OCI-LY3 (cell line): ENCODE measurements around the gene FAR1.

Source experiments
- H2AFZ ChIP-seq: fragments of 200-600, 300-600 bp; shearing (Covaris generic); 2 replicates; pipeline ENCODE4 v1.6.0; 2014; ENCODE audit warnings: antibody characterized with exemption, low read depth, low read length
- H3K27ac ChIP-seq: fragments of 200-600, 300-600 bp; sonication (generic); 2 replicates; pipeline ENCODE4 v1.5.1; 2014; ENCODE audit warnings: mild to moderate bottlenecking, low read length, moderate library complexity, mixed read lengths
- H3K27me3 ChIP-seq: fragments of 200-600, 300-600 bp; sonication (generic); 2 replicates; pipeline ENCODE4 v1.6.1; 2014; ENCODE audit warnings: low read depth, low read length, mixed read lengths
- H3K36me3 ChIP-seq: fragments of 200-600, 300-600 bp; sonication (generic); replicated peaks from 2 replicates; pipeline ENCODE3; 2014; ENCODE audit warnings: low read depth, low read length, mixed read lengths
- H3K4me1 ChIP-seq: fragments of 300-600, 200-600 bp; sonication (generic); 2 replicates; pipeline ENCODE4 v1.6.1; 2014; ENCODE audit warnings: low read length, mixed read lengths
- H3K4me2 ChIP-seq: fragments of 200-600, 300-600 bp; sonication (generic); 2 replicates; pipeline ENCODE4 v1.6.1; 2014; ENCODE audit warnings: low read length, mixed read lengths
- H3K4me3 ChIP-seq: fragments of 300-600, 200-600 bp; sonication (generic); 2 replicates; pipeline ENCODE4 v1.5.1; 2014; ENCODE audit warnings: antibody characterized with exemption, mild to moderate bottlenecking, low read length, moderate library complexity
- H3K79me2 ChIP-seq: fragments of 300-600, 200-600 bp; shearing (Covaris generic); 2 replicates; pipeline ENCODE4 v1.6.1; 2014; ENCODE audit warnings: mild to moderate bottlenecking, low read length, mixed read lengths
- H3K9ac ChIP-seq: fragments of 300-600, 200-600 bp; shearing (Covaris generic); 2 replicates; pipeline ENCODE4 v1.6.0; 2014; ENCODE audit warnings: mild to moderate bottlenecking, low read length, moderate library complexity
- H3K9me3 ChIP-seq: fragments of 200-600, 300-600 bp; shearing (Covaris generic); 2 replicates; pipeline ENCODE4 v1.6.1; 2014; ENCODE audit warnings: low read length, mixed read lengths; ENCODE audit not compliant: insufficient read depth
- H4K20me1 ChIP-seq: fragments of 200-600, 300-600 bp; sonication (generic); 2 replicates; pipeline ENCODE4 v1.6.1; 2016; ENCODE audit warnings: low read length, mixed read lengths; ENCODE audit not compliant: insufficient read depth
- EZH2phosphoT487 ChIP-seq: fragments of 200-600 bp; shearing (Covaris generic); IDR thresholded peaks from 2 replicates; pipeline ENCODE4 v1.6.1; 2018; ENCODE audit warnings: antibody characterized with exemption, mixed run types, low read depth
- TF ChIP-seq, protein P1 (sequence below): fragments of 200-600, 300-600 bp; sonication (generic); IDR thresholded peaks from 2 replicates; pipeline ENCODE4 v1.5.1; 2014; ENCODE audit warnings: antibody characterized with exemption, low read length, low read depth

Gene FAR1

DNA sequence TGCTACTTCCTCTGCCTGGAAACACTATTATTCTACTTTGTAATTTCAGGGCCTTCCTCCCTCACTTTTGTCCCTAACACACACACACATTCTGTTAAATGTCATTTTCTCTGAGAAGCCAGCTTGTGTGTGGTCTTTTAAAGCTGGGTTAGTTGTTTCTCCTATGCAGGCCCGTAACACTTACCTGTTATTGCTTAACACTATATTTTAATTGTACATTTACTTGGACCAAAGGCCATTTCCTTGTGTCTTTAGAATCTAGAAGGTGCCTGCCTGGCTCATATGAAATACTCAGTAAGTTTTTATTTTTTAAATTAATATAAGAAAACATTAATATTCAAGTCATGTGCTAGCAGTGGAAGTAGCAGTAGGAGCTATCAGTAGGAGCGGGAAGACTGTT, 30.6 kb downstream of the FAR1 start:
- Histone ChIP-seq H3K27me3 (no peaks in the 10 kb centered on the region), H3K9me3 (no peaks in the 10 kb centered on the region), H3K36me3 (peaks cover 24% of the 10 kb centered on the region), H4K20me1 (peaks cover 6% of the 10 kb centered on the region), H3K9ac (no peak overlapping the region), H3K4me2 (no peak overlapping the region), H3K79me2 (peaks cover 14% of the 10 kb centered on the region), H3K4me3 (no peak overlapping the region), H3K4me1 (no peaks in the 10 kb centered on the region), H3K27ac (no peak overlapping the region), H2AFZ (no peak overlapping the region)
- TF ChIP-seq EZH2phosphoT487, result no peak
- TF ChIP-seq, protein P1, sequence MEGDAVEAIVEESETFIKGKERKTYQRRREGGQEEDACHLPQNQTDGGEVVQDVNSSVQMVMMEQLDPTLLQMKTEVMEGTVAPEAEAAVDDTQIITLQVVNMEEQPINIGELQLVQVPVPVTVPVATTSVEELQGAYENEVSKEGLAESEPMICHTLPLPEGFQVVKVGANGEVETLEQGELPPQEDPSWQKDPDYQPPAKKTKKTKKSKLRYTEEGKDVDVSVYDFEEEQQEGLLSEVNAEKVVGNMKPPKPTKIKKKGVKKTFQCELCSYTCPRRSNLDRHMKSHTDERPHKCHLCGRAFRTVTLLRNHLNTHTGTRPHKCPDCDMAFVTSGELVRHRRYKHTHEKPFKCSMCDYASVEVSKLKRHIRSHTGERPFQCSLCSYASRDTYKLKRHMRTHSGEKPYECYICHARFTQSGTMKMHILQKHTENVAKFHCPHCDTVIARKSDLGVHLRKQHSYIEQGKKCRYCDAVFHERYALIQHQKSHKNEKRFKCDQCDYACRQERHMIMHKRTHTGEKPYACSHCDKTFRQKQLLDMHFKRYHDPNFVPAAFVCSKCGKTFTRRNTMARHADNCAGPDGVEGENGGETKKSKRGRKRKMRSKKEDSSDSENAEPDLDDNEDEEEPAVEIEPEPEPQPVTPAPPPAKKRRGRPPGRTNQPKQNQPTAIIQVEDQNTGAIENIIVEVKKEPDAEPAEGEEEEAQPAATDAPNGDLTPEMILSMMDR, result no peak

DNA sequence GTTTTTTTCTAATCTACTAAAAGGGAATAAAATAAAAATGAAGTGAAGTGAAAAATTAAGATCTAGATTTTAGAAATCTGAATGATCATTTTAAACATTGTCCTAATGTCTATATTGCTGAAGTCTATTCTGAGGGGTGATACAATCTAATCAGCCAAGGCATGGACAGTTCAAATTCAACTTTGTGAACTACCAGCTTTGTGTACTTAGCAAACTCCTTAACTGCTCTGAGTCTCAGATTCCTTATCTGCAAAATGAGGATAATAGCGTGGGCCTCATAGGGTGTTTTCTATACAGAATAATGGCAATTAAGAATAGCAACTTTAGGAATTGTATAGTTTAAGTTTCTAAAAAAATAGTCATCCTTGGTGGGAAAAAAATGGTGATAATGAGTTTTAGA, 31.4 kb downstream of the FAR1 start:
- peaks cover 24% of the 10 kb centered on the region for H3K36me3 ChIP-seq
- H3K9ac ChIP-seq, result no peak overlapping the region

DNA sequence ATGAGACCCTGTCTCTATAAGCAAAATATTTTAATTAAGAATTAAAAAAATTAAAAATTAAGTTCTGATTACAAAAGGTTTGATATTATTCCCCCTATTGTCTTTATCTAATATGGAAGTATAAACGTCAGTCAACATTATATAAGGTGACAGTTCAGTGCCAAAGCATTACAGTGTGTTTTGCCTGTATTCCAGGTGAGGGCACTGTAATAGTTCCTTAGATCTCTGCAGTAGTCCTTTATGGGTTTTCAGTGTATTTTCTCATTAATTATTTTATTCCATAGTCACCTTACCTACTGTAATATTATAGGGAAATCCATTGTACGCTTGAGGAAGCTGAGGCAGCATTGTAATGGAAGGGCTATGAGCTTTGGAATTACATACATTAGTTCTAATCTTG, 33.0 kb downstream of the FAR1 start:
- no peak overlapping the region for H2AFZ ChIP-seq
- no peak overlapping the region for H3K4me3 ChIP-seq
- no peaks in the 10 kb centered on the region for H3K4me1 ChIP-seq
- 0 out of 2 replicates have a peak, but pooled peaks cover 4% of the 10 kb centered on the region for H3K79me2 ChIP-seq
- H4K20me1 ChIP-seq, result no peaks in the 10 kb centered on the region; the same call in 1 of the 2 replicates
- no peak overlapping the region for H3K9ac ChIP-seq
- TF ChIP-seq EZH2phosphoT487, result no peak
- TF ChIP-seq, protein P1, result peak; percentile 31
- peaks cover 17% of the 10 kb centered on the region for H3K36me3 ChIP-seq
- H3K27me3 ChIP-seq, result no peaks in the 10 kb centered on the region
- H3K4me2 ChIP-seq, result no peak overlapping the region
- no peak overlapping the region for H3K27ac ChIP-seq
- no peaks in the 10 kb centered on the region for H3K9me3 ChIP-seq

More for the DNA sequence above, 31.4 kb downstream of the FAR1 start:
- Histone ChIP-seq H3K27me3 (no peaks in the 10 kb centered on the region), H3K4me1 (no peaks in the 10 kb centered on the region), H3K9me3 (no peaks in the 10 kb centered on the region), H3K79me2 (peaks cover 6% of the 10 kb centered on the region; the same call in 1 of the 2 replicates), H4K20me1 (no peaks in the 10 kb centered on the region; the same call in 1 of the 2 replicates), H3K27ac (no peak overlapping the region), H3K4me3 (no peak overlapping the region), H2AFZ (no peak overlapping the region), H3K4me2 (no peak overlapping the region)
- no peak for TF ChIP-seq EZH2phosphoT487
- TF ChIP-seq, protein P1, result no peak

DNA sequence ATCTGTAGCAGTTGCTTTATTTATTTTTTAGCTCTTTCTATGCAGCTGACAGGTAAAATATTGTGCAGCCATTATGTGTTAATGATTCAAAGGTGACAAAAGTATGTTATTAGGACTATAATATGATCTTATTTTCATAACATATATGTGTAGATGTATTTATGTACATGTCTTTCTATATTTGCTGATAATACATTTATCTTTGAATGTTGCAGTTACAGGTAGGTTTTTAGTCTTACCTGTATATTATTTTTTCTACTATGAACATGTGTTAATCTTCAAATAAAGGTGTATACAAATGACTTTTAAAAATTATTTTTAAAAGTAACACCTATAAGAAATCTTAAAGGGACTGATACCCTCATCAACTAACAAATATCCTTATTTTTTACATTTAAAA, 33.6 kb downstream of the FAR1 start:
- peaks cover 15% of the 10 kb centered on the region for H3K36me3 ChIP-seq
- no peaks in the 10 kb centered on the region; the same call in 1 of the 2 replicates for H4K20me1 ChIP-seq
- TF ChIP-seq, protein P1, result no peak
- no peak for TF ChIP-seq EZH2phosphoT487
- no peaks in the 10 kb centered on the region for H3K9me3 ChIP-seq
- no peaks in the 10 kb centered on the region for H3K4me1 ChIP-seq
- H3K27me3 ChIP-seq, result no peaks in the 10 kb centered on the region
- no peak overlapping the region for H3K4me3 ChIP-seq
- H3K4me2 ChIP-seq, result no peak overlapping the region
- 0 out of 2 replicates have a peak, but pooled peaks cover under 1% of the 10 kb centered on the region for H3K79me2 ChIP-seq
- no peak overlapping the region for H3K27ac ChIP-seq
- no peak overlapping the region for H3K9ac ChIP-seq
- H2AFZ ChIP-seq, result no peak overlapping the region
